Tibial nerve (tissue), 4 donors: ENCODE results near the gene KRTDAP. TPM values are rescaled to one million over a fixed set of nuclear protein-coding genes. Genes with fewer than 3 reads are reported as not detected.

Source experiments
- DNase-seq, 2 donors: peaks; one replicate each; pipeline ENCODE4 v3.0.0-alpha.2; 2019; ENCODE audit warnings: low spot score in 2 of 2
- H3K27ac ChIP-seq, 4 donors: fragments of 200-600 bp; sonication (generic) in 3 of 4; one replicate each; pipeline ENCODE4 v1.5.1; 2017 to 2019; ENCODE audit warnings: mild to moderate bottlenecking in 1 of 4
- H3K27me3 ChIP-seq, 2 donors: fragments of 200-600 bp; sonication (generic) in 1 of 2; one replicate each; pipeline versions ENCODE4 v1.5.1 to v1.6.0; 2017 to 2019
- H3K36me3 ChIP-seq, 3 donors: fragments of 200-600 bp; sonication (generic); one replicate each; pipeline ENCODE4 v1.5.1; 2018 to 2019
- H3K4me1 ChIP-seq, 4 donors: fragments of 200-600 bp; sonication (generic) in 3 of 4; one replicate each; pipeline ENCODE4 v1.5.1; 2017 to 2019
- H3K4me3 ChIP-seq, 4 donors: fragments of 200-600 bp; sonication (generic) in 3 of 4; one replicate each; pipeline ENCODE4 v1.5.1; 2017 to 2019; ENCODE audit warnings: mild to moderate bottlenecking in 1 of 4, moderate library complexity in 1 of 4
- H3K9me3 ChIP-seq, 4 donors: fragments of 200-600 bp; sonication (generic) in 3 of 4; one replicate each; pipeline ENCODE4 v1.5.1; 2017 to 2019
- EP300 ChIP-seq, 2 donors: sonication (generic); formaldehyde crosslinking; IDR thresholded peaks; one replicate each; pipeline ENCODE4 v1.6.1; 2017; ENCODE audit warnings: antibody characterized with exemption in 2 of 2, mild to moderate bottlenecking in 1 of 2
- POLR2A ChIP-seq, 2 donors: fragments of 450-650 bp; IDR thresholded peaks; one replicate each; pipeline ENCODE4 v1.6.1; 2017; ENCODE audit warnings: antibody characterized with exemption in 2 of 2, mild to moderate bottlenecking in 2 of 2, moderate library complexity in 2 of 2
- WGBS, 2 donors: methylation state at CpG; one replicate each; pipeline ENCODE4 v1.1.5; 2018; 5-methylcytosine and 5-hydroxymethylcytosine counted together
- total RNA-seq, 4 donors: library from RNA; depleted of rRNA; stranded (reverse); fragments of >200 nt; gene quantifications; one replicate each; pipeline ENCODE4 v1.1.0, GENCODE V29; 2016
- TF ChIP-seq, protein P1 (sequence below), 5 experiments: fragments of 200-600 bp in 3 of 5; fragments of 450-650 bp in 2 of 5; sonication (generic) in 3 of 5; IDR thresholded peaks; one replicate each; pipeline ENCODE4 v1.5.1; 2016 to 2019; ENCODE audit warnings: antibody characterized with exemption in 5 of 5, mild to moderate bottlenecking in 3 of 5, moderate library complexity in 2 of 5

The KRTDAP gene
- total RNA-seq, 4 donors from 2014 or later = not detected

GRCh38 chr19:35513628-35514281 is 23.5 kb upstream of the KRTDAP start, which contains the start of gene DMKN:
DMKN (minus strand) TSS chr19:35513649; CDS start chr19:35513475, 174 bp downstream.
- Histone ChIP-seq H3K27me3 (peaks cover 0 to 53% of the 10 kb centered on the region in 2 donors), H3K36me3 (no peaks in the 10 kb centered on the region), H3K4me1 (peaks cover 0 to 18% (median 2%) of the 10 kb centered on the region in 4 donors), H3K4me3 (no peak within 1 kb of the TSS), H3K27ac (no peak within 1 kb of the TSS), H3K9me3 (no peaks in the 10 kb centered on the region)
- TF ChIP-seq POLR2A (IDR thresholded peaks at IDR 0.05) = no peak
- no peak for TF ChIP-seq EP300 (IDR thresholded peaks at IDR 0.05)
- TF ChIP-seq, protein P1, sequence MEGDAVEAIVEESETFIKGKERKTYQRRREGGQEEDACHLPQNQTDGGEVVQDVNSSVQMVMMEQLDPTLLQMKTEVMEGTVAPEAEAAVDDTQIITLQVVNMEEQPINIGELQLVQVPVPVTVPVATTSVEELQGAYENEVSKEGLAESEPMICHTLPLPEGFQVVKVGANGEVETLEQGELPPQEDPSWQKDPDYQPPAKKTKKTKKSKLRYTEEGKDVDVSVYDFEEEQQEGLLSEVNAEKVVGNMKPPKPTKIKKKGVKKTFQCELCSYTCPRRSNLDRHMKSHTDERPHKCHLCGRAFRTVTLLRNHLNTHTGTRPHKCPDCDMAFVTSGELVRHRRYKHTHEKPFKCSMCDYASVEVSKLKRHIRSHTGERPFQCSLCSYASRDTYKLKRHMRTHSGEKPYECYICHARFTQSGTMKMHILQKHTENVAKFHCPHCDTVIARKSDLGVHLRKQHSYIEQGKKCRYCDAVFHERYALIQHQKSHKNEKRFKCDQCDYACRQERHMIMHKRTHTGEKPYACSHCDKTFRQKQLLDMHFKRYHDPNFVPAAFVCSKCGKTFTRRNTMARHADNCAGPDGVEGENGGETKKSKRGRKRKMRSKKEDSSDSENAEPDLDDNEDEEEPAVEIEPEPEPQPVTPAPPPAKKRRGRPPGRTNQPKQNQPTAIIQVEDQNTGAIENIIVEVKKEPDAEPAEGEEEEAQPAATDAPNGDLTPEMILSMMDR (IDR thresholded peaks at IDR 0.05) = no peak
- no peak for DNase-seq
- WGBS, 2 donors = 10 to 22% methylated on average over 13 to 15 of the region's 15 CpGs

- 64 to 67% methylated on average over 15 of the region's 15 CpGs for WGBS, 2 donors
These were observed 22.8 kb upstream of the KRTDAP start for GRCh38 chr19:35512831-35513627.

GRCh38 chr19:35511337-35511736 is 21.1 kb upstream of the KRTDAP start:
- Histone ChIP-seq H3K36me3 (no peaks in the 10 kb centered on the region), H3K9me3 (no peaks in the 10 kb centered on the region), H3K27me3 (peaks cover 0 to 72% of the 10 kb centered on the region in 2 donors), H3K4me3 (no peak overlapping the region), H3K4me1 (peaks cover 0 to 18% (median 2%) of the 10 kb centered on the region in 4 donors), H3K27ac (no peak overlapping the region)
- no peak for DNase-seq
- WGBS, 2 donors = 52 to 86% methylated on average over 6 to 7 of the region's 7 CpGs
- TF ChIP-seq POLR2A (IDR thresholded peaks at IDR 0.05) (no peak), EP300 (IDR thresholded peaks at IDR 0.05) (no peak)
- TF ChIP-seq, protein P1 (IDR thresholded peaks at IDR 0.05) = no peak

More at GRCh38 chr19:35512831-35513627, 22.8 kb upstream of the KRTDAP start:
- Histone ChIP-seq H3K4me1 (peaks cover 0 to 18% (median 2%) of the 10 kb centered on the region in 4 donors), H3K9me3 (no peaks in the 10 kb centered on the region), H3K4me3 (no peak overlapping the region), H3K27me3 (peaks cover 0 to 60% of the 10 kb centered on the region in 2 donors), H3K36me3 (no peaks in the 10 kb centered on the region), H3K27ac (no peak overlapping the region)
- no peak for DNase-seq
- TF ChIP-seq POLR2A (IDR thresholded peaks at IDR 0.05) (no peak), EP300 (IDR thresholded peaks at IDR 0.05) (no peak)
- TF ChIP-seq, protein P1 (IDR thresholded peaks at IDR 0.05) = no peak

- Histone ChIP-seq H3K9me3 (no peaks in the 10 kb centered on the region), H3K27ac (no peak overlapping the region), H3K36me3 (no peaks in the 10 kb centered on the region), H3K4me1 (peaks cover 0 to 18% (median 2%) of the 10 kb centered on the region in 4 donors), H3K27me3 (peaks cover 0 to 77% of the 10 kb centered on the region in 2 donors), H3K4me3 (peak overlapping the region in 2 of 4 donors; percentile 14 to 48)
- no peak for DNase-seq
- TF ChIP-seq EP300 (IDR thresholded peaks at IDR 0.05) (no peak), POLR2A (IDR thresholded peaks at IDR 0.05) (no peak)
- TF ChIP-seq, protein P1 (IDR thresholded peaks at IDR 0.05) = no peak
- 7 to 20% methylated on average over 2 to 11 of the region's 15 CpGs for WGBS, 2 donors
These were observed 20.3 kb upstream of the KRTDAP start for GRCh38 chr19:35510626-35510964.
